22Rv1 (cell line): ENCODE measurements around the gene JPT2.

Source experiments
- CTCF ChIP-seq: fragments of 450-650 bp; IDR thresholded peaks from 2 replicates; pipeline ENCODE4 v1.5.1; 2017; ENCODE audit warnings: mild to moderate bottlenecking
- ZFX ChIP-seq: fragments of 450-650 bp; IDR thresholded peaks from 2 replicates; pipeline ENCODE4 v1.6.1; 2017; ENCODE audit warnings: antibody characterized with exemption, borderline replicate concordance

GRCh38 chr16:1665829-1666228 is 12.2 kb upstream of the JPT2 start:
- TF ChIP-seq CTCF (no peak), ZFX (no peak)
